ENCODE results near the gene PRKAG2.

DNA sequence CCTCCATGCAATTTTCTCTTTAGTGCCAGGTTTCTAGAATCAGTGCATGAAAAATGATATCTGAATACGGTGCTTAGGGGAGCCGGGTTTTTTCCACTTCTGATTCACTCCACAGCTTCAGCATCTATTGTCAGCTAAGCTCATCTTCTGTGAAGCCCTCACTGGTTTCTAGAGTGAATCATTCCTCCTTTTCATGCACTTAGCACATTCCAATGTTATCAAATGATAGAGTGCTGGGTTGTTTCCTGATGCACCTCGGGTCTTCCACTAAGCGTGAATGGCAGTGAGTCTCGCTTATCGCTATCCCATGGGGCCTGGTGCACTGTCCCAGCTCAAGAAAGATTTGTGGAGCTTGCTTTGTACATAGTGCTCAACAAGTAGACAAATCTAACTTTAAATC is 186.3 kb downstream of the PRKAG2 start:
- TF ChIP-seq POLR2A (IDR thresholded peaks at IDR 0.05) (no peak), POLR2AphosphoS5 (IDR thresholded peaks at IDR 0.05) (no peak)
- TF ChIP-seq, protein P1, sequence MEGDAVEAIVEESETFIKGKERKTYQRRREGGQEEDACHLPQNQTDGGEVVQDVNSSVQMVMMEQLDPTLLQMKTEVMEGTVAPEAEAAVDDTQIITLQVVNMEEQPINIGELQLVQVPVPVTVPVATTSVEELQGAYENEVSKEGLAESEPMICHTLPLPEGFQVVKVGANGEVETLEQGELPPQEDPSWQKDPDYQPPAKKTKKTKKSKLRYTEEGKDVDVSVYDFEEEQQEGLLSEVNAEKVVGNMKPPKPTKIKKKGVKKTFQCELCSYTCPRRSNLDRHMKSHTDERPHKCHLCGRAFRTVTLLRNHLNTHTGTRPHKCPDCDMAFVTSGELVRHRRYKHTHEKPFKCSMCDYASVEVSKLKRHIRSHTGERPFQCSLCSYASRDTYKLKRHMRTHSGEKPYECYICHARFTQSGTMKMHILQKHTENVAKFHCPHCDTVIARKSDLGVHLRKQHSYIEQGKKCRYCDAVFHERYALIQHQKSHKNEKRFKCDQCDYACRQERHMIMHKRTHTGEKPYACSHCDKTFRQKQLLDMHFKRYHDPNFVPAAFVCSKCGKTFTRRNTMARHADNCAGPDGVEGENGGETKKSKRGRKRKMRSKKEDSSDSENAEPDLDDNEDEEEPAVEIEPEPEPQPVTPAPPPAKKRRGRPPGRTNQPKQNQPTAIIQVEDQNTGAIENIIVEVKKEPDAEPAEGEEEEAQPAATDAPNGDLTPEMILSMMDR (IDR thresholded peaks at IDR 0.05), result no peak

Data from breast epithelium (tissue), 3 donors.